Measurements from ENCODE around the gene HCN3.
"Not testable (repeated sequence)": the region's sequence is repeated elsewhere in the genome, so short reads cannot be mapped to it uniquely, and the experiment has no call there.

Gene HCN3

DNA sequence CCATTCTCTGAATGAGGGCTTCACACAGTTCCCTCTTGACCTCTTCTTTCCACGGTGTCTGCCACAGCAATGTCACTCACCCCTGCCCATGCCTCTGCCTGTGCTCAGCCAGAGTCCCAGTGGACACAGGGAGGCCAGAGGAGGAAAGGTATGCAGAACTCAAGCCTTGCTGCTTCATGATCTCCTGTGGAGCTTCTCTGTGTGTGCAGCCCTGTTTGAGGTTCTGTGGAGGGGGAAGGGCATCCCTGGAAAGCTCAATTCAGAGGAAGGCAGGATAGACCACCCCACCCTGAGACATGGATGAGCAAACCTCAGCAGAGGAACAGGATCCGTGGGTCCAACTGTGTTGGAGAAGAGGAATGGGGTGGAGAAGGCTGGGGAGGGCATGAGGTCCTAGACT lies 2.0 kb downstream of the HCN3 start:
- no peak for DNase-seq (ENCODE audit: low read depth, low spot score)

DNA sequence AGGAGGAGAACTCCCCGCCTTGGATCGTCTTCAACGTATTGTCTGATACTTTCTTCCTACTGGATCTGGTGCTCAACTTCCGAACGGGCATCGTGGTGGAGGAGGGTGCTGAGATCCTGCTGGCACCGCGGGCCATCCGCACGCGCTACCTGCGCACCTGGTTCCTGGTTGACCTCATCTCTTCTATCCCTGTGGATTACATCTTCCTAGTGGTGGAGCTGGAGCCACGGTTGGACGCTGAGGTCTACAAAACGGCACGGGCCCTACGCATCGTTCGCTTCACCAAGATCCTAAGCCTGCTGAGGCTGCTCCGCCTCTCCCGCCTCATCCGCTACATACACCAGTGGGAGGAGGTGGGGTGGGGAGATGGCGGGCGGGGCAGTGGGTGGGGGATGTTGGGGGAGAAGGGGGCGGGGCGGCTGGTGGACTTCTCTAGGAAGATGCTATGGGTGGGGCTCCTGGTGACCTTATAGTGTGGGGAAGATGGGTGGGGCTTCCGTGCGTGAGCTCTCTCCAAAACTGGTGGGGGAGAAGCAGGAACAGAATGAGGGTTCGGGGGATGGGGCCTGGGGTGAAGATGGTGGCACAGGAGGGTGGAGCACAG lies 5.3 kb downstream of the HCN3 start:
- DNase-seq (ENCODE audit: low read depth, low spot score) = no peak
- H3K27ac ChIP-seq = no peak overlapping the region

More for the DNA sequence above, 2.0 kb downstream of the HCN3 start:
- H3K27ac ChIP-seq = no peak overlapping the region

DNA sequence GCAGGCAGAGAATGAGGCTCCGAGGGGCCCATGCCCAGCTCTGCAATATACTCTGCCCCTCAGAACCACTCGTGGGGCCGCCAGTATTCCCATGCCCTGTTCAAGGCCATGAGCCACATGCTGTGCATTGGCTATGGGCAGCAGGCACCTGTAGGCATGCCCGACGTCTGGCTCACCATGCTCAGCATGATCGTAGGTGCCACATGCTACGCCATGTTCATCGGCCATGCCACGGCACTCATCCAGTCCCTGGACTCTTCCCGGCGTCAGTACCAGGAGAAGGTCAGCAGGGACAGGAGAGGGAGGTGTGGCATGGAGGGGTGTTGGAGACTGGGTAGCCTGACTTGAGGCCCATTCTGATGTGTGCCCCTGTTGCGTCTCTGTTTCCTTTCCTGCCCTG lies 7.2 kb downstream of the HCN3 start:
- no peak overlapping the region for H3K27ac ChIP-seq
- DNase-seq (ENCODE audit: low read depth, low spot score) = no peak

DNA sequence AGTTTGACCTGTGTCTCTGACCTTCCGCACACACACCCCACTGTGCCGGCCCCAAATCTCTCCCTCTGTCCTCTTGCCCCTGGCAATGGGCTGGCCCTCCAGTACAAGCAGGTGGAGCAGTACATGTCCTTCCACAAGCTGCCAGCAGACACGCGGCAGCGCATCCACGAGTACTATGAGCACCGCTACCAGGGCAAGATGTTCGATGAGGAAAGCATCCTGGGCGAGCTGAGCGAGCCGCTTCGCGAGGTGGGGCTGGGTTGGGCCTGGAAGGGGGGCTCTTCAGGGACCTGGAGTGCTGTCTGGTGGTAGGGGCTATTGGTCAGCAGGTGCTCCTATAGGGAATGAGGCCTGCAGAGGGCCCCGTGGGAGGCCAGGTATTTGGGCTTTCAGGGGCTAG lies 7.8 kb downstream of the HCN3 start:
- no peak overlapping the region for H3K27ac ChIP-seq
- DNase-seq (ENCODE audit: low read depth, low spot score) = no peak

DNA sequence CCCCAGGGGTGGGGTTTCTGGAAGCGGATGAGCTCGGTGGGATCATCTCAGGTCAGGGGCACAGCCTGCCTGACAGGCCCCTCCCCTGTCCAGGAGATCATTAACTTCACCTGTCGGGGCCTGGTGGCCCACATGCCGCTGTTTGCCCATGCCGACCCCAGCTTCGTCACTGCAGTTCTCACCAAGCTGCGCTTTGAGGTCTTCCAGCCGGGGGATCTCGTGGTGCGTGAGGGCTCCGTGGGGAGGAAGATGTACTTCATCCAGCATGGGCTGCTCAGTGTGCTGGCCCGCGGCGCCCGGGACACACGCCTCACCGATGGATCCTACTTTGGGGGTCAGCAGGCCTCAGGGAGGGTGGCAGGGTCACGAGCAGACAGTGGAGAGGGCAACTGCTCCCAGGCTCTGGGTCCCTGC lies 8.4 kb downstream of the HCN3 start:
- no peak overlapping the region for H3K27ac ChIP-seq
- no peak for DNase-seq (ENCODE audit: low read depth, low spot score)

DNA sequence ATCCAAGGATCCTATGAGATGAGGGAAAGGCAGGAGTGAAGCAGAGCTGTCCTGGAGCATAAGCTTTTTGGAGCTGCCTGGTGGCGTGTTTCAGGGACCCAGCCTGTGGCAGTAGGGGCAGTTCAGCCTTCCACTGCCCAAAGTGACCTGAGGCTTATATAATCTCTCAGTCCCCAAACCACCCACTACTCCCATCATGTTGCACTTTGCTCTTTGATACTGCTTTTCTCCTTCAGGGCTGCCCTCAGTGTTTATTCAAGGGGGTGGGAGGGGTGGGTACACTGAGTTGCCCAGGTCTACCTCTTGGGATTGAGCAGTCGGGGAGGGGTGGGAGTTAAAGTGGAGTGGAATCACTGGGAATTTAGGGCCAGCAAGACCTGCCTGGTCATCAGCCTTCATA lies 9.3 kb downstream of the HCN3 start:
- no peak for DNase-seq (ENCODE audit: low read depth, low spot score)
- no peak overlapping the region for H3K27ac ChIP-seq

DNA sequence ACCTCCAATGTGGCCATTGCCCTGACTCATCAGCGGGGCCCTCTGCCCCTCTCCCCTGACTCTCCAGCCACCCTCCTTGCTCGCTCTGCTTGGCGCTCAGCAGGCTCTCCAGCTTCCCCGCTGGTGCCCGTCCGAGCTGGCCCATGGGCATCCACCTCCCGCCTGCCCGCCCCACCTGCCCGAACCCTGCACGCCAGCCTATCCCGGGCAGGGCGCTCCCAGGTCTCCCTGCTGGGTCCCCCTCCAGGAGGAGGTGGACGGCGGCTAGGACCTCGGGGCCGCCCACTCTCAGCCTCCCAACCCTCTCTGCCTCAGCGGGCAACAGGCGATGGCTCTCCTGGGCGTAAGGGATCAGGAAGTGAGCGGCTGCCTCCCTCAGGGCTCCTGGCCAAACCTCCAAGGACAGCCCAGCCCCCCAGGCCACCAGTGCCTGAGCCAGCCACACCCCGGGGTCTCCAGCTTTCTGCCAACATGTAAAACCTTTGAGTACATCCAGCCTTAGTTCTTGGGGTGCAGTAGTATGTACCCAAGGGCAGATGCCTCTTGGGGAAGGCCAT lies 10.8 kb downstream of the HCN3 start:
- H3K27ac ChIP-seq = no peak overlapping the region
- DNase-seq (ENCODE audit: low read depth, low spot score) = no peak

DNA sequence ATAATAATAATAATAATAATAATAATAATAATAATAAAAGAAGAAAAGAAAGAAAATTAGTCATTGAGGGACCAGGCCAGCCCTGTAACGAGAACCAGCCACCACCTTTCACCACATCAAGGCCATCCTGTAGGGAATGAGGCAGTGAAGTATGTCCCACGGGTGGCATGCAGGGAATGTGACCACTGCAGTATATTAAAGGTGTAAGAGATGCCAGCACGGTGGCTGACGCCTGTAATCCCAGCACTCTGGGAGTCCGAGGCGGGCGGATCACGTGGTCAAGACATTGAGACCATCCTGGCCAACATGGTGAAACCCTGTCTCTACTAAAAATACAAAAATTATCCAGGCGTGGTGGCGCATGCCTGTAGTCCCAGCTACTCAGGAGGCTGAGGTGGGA lies 13.7 kb downstream of the HCN3 start:
- DNase-seq (ENCODE audit: low read depth, low spot score); H3K27ac ChIP-seq: not testable (repeated sequence)

DNA sequence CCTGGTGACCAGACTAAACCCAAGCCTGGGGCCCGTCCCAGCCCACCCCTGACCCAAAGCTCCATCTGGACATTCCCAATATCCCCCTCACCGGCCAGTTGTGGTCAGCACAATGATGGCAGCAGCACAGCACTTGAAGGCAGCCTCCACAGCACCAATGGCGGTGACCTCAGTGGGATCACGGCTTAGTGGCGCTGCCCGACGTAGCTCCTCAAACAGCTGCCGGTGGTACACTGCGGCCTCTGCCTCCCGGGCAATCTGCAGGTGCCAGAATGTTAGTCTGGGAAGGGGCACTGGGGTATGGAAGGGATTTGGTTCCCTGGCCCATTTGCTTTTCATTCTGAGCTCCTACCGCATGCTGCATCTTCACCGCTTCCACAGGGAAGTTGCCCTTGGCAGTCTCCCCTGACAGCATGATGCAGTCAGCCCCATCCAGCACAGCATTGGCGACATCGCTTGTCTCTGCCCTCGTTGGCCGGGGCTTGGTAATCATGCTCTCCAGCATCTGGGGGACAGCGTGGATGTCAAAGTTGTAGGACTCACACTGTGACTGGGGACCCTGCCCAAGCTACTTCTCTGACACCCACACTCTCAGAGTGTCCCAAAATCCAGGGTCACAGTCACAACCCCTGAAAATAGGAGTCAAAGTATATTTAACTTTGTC lies 16.0 kb downstream of the HCN3 start:
- no peak overlapping the region for H3K27ac ChIP-seq
- no peak for DNase-seq (ENCODE audit: low read depth, low spot score)

DNA sequence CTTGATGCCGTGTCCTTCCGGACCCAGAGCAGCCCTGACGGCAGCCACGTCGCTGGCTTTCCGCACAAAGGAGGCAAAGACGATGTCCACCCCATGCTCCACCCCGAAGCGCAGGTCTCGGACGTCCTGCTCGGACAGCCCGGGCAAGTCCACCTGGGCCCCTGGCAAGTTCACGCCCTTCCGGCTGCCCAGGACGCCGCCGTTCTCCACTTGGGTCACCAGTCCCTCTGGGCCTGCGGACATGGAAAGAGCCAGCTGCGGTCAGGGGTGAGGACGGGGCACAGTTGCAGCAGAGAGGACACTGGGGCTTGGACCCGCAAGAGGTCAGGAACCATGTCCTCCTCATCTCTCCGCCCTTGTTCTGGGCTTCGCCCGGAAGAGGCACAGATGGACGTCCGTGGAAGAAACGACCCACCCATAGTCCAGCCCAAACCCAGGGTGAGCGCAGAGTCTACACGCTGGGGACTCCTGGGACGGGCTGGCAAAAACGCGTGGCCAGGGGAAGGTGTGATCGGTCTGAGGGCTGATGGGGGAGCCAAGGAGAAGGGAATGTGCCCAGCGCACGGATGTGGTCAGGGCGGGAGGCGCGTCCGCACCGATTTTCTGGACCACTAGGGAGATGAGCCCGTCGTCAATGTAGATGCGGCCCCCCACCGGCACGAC lies 17.4 kb downstream of the HCN3 start:
- no peak overlapping the region for H3K27ac ChIP-seq
- DNase-seq (ENCODE audit: low read depth, low spot score) = no peak

DNA sequence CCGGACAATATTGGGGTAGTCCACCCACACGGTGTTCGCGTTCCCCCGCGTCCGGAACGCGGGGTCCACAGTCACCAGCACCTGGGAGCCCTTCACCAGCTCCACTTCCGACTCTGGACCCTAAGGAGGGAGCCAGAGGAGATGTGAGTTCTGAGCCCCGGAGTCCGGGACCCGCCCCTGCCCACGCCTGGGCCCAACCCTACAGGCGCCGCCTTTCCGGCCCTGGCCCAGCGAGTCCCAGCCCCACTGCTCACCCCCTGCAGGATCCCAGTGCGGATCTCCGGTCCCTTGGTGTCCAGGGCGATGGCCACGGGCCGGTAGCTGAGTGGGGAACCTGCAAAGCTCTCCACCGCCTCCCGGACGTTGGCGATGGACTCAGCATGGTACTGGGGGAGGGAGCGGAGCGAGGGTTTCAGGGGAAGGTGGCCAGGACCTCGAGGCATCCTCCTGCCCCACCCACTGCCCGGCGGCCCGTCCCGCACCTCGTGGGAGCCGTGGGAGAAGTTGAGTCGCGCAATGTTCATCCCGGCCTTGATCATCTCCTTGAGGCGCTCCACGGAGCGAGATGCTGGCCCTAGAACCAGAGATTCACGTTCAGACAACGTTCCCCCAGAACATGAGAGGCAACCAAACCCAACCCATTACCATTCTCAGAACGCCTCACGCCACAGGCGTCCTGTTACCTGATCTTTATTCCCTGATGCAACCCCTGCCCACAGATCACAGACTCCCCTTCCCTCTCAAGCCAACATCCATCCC lies 18.1 kb downstream of the HCN3 start:
- H3K27ac ChIP-seq = no peak overlapping the region
- no peak for DNase-seq (ENCODE audit: low read depth, low spot score)

DNA sequence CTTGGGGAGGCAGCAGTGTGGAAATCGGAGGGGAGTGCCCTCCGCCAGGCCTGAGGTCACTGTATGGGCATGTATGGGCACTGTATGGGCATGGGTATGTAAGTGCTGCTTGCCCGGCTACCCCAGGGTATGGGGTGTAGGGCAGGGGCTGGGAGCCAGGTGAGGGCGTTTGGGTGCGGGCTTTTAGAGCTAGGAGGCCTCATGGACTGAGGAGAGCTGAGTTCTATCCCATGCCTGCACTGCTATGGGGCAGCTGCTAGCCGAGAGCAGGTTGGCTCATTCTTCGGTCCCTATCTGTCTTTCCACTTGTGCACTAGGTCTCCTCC lies 18.6 kb downstream of the HCN3 start:
- no peak overlapping the region for H3K27ac ChIP-seq
- no peak for DNase-seq (ENCODE audit: low read depth, low spot score)

DNA sequence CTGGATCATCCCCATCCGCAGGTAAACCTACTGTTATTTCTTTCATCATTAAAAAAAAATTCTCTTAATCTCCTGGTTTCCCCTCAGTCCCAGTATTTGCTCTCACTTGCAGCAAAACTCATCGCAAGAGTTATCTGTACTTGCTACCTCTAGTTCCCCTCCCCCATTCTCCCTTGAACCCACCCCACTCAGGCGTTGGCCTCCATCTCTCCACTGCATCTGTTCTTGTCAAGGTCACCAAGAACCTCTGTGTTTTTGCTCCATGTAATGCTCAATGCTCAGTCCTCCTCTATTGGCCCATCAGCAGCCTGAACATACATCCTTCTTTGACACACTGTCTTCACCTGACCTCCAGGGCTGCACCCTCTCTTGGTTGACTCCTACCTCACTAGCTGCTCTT lies 19.4 kb downstream of the HCN3 start:
- DNase-seq (ENCODE audit: low read depth, low spot score) = no peak
- no peak overlapping the region for H3K27ac ChIP-seq

DNA sequence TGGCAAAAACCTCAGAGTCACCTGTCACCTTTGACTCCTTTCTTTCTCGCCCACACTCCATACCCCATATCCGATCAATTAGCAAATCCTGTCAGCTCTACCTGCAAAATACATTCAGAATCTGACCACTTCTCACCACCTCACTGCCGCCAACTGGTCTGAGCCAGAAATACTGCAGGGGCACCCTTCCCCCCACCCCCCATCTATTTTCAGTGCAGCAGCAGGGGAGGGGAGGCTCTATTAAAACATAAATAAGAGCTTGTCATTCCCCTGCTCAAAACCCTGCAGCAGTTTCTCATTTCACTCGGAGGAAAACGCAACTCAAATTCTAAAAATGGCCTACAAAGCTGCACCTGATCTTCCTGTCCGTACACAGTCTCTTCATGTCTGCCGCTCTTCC lies 20.1 kb downstream of the HCN3 start:
- no peak overlapping the region for H3K27ac ChIP-seq
- no peak for DNase-seq (ENCODE audit: low read depth, low spot score)

DNA sequence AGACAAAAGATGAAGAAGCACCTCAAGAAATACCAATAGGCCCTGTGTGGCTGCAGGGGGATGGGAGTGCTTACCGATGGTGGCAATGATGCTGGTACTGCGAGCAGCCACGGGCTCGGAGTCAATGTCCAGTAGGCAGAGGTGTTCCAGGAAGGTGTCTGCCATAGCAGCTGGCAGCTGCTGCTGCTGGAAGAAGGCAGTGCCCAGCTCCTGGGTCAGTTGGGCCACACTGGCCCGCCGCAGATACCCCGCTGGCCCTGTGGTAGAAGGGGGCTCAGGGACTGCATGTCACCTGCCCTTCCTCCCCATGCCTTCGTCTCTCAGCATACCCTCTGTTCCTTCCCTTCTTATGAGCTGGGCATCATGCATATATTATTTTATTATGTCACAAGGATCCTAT lies 22.8 kb downstream of the HCN3 start:
- H3K27ac ChIP-seq = no peak overlapping the region
- DNase-seq (ENCODE audit: low read depth, low spot score) = no peak

DNA sequence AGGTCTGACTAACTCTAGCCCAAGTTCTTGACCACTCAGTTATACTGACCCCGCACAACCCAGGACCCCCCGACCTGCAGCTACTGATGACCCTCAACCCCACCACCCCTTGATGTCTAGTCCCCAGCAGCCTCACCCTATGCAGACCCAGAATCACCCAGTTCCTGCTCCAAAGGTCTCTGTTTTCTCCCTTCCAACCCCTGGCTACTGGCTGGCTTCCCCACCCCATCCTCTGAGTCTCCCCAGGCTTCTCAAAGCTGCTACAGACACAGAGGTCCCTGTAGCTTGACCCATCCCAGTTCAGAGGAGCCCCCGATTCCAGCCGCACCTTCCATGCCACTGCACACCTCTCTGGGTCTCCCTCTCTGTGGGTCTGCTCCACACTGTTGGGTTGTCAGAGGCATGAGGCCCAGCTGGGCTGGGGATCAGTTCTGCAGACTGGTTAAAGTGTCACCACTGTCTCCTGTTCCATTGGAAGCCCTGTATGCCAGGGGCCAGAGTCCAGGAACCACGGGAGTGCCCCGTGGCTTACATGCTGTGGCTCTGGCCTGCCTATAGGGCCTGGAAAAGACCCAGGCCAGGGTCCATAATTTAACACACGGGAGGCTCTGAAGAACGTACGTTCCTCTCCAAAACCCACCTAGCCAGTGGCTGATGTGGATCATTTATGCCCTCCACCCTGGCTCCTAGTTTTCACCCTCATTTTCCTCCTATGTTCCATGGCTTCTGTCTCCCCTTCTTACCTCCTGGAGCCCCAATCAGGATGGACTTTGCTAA lies 23.5 kb downstream of the HCN3 start:
- DNase-seq (ENCODE audit: low read depth, low spot score) = no peak
- no peak overlapping the region for H3K27ac ChIP-seq

DNA sequence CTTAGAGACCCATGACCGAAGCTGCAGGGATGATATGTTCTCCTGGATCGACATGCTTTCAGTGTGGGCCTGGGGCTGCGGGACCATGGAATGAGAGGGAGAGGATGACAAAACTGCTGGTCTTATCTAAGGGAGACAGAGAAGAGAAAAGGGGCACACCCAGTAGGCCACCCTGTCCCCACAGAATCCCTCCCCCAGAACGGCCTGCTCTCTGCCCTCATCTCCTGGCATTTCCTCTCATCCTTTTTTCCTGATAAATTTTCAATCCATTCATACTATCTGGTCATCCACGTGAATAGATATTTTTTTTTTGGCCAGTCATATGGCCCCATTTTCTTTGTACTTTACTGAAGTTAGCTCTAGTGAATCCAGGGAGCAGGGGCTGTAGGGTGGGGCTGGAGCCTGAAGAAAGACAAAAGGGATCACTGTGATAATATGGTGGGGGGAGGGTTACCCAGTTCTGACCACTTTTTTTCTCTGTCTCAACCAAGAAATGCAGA lies 24.1 kb downstream of the HCN3 start, which contains the start of gene PKLR:
TSS of gene PKLR (minus strand) at position 97 of the 500 bp plus-strand sequence. CDS start at position 54, 43 bp downstream.
- no peak for DNase-seq (ENCODE audit: low read depth, low spot score)
- H3K27ac ChIP-seq = no peak within 1 kb of the TSS

DNA sequence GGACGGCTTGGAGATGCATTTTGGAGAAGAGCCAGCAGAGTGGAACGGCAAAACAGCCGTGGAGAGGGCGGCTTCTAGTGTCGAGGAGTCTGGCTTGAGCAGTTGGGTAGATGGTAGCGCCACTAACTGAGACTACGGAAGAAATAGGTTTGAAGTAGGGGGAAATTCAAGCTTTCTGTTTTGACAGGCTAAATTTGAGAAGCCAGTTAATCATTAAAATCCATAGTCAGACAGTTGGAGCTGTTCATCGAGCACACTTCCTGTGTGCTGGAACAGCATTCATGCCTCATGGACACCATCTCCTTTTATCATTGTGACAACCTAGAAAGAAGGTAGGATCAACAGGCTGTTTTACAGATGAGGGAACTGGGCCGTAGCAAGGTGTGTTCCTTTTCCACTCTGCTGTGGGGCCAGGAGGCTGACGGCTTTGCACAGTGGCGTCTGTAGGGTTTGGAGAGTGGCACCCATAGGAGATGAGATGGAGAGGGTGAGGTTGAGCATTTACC lies 27.3 kb downstream of the HCN3 start:
- no peak overlapping the region for H3K27ac ChIP-seq
- DNase-seq (ENCODE audit: low read depth, low spot score) = no peak

DNA sequence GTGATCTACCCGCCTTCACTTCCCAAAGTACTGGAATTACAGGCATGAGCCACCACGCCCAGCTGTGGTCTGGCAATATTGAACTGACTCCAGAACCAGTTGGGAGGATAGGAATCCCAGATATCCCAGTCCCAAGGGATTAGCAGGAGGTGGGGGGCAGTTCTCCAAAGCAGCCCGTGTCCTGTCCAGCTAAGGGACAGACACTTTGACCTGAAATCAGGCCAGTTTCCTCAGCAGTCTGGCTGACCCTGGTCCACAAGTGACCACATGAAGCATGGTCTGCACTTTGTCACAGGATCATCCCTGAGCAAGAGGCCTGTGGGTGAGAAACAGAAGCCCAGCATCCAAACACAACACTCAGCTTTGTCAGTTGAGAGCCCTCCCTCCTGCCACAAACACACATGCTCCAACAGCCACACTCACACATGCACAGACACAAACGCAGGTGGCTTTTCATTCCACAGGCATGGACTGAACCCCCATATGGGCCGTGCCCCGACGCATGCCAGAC lies 28.7 kb downstream of the HCN3 start:
- DNase-seq (ENCODE audit: low read depth, low spot score) = no peak
- H3K27ac ChIP-seq = no peak overlapping the region

All from epithelial cell of prostate (primary cell).